ENCODE measurements around the gene ZDHHC3.

Gene ZDHHC3, protein sequence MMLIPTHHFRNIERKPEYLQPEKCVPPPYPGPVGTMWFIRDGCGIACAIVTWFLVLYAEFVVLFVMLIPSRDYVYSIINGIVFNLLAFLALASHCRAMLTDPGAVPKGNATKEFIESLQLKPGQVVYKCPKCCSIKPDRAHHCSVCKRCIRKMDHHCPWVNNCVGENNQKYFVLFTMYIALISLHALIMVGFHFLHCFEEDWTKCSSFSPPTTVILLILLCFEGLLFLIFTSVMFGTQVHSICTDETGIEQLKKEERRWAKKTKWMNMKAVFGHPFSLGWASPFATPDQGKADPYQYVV

GRCh38 chr3:44976002-44976815 lies at the start of gene ZDHHC3, which contains the start of gene EXOSC7:
ZDHHC3 (minus strand) TSS chr3:44976174; CDS start chr3:44959436, 16,738 bp downstream.
EXOSC7 (plus strand) TSS chr3:44976244; CDS start chr3:44976278, 34 bp downstream.
- DNase-seq: peak; percentile 85 to 87

DNA sequence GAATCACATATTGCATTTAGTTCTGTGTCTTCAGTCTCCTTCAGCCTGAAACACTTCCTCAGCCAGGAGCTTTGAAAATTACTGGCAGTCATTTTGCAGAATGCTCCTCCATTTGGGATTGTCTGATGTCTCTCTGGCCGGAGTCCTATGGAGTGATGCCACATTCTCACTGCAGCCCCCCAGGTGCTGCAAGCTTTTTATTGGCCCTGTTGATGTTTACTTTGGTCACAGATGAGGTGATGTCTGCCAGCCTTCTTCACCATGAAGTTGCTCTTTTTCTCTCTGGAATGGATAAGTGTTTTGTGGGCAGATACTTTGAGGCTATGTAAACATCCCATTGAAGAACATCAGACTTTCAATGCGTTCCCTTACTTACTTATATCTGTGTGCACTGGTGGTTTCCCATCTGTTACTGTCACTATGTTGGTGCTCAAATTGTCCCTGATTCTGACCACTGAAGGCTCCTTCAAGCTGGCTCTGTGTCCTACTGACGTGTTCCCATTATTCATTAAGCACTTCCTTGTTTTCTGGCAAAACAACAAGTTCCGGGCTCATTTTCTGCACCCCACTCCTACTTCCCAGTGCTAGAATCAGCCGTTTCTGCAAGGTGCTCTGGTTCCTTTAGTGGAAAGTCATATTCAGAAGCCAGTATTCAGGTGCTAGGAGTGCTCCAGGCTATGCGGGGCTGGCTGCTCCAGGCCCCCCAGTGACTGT lies 48.7 kb upstream of the ZDHHC3 start:
- DNase-seq: no peak

GRCh38 chr3:45023675-45024074 lies 47.7 kb upstream of the ZDHHC3 start:
- no peak for DNase-seq

- DNase-seq: no peak
Measured at GRCh38 chr3:45021524-45022297, 45.7 kb upstream of the ZDHHC3 start.

DNA sequence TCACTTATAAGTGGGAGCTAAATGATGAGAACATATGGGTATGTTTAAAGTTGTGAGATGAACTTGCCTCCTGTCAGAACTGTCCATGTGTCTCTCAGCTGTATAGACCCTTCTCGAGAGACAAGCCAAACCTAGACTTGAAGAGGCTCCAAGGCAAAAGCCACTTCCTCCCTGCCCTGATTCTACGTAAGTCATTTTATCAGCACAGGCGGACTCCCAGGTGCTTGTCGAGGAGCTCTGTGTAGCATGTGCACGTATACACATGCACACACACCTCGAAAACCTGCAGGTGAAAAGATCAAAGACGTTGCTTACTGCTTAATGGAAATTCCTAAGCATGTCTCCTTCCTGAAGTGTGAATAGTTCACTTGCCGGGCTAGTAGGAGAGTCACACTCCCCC lies 44.6 kb upstream of the ZDHHC3 start:
- peak in 1 of 2 experiments; percentile 12 for DNase-seq

DNA sequence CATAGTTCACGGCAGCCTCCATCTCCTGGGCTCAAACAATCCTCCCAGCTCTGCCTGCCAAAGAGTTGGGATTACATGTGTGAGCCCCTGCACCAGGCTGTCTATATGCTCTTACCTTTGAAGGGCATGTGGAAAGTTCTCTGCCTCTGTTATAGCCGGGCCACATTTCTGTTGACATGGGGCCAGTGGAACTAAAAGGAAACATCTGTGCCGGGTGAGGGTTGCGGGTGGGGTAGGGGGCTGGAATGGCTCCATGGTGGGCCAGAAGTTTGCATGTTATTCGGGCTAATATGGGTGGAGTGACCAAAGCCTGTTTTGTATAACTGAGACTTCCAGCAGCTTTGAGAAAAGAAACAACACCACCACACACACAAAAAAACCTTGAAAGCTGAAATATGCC lies 41.8 kb upstream of the ZDHHC3 start:
- DNase-seq: no peak

DNA sequence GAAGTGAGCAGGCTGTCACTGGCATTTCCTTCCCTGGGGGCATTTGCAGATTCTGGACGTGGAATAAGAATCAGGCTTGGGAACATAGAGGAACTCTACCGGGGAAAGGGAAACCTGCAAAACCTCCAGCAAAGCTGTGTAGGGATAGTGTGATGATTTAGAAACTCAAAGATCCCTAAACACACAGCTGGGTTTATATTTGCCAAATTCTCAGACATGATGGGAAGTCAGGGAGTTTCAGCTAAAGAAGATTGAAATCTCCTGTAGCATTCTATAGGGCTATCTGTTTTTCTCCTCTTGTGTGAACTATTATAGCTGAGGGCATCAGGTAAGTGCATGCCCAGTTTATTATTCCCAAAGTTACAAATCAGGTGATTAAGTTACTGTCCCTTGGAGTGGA lies 40.9 kb upstream of the ZDHHC3 start:
- no peak for DNase-seq

GRCh38 chr3:45012577-45012976 lies 36.6 kb upstream of the ZDHHC3 start:
- no peak for DNase-seq

DNA sequence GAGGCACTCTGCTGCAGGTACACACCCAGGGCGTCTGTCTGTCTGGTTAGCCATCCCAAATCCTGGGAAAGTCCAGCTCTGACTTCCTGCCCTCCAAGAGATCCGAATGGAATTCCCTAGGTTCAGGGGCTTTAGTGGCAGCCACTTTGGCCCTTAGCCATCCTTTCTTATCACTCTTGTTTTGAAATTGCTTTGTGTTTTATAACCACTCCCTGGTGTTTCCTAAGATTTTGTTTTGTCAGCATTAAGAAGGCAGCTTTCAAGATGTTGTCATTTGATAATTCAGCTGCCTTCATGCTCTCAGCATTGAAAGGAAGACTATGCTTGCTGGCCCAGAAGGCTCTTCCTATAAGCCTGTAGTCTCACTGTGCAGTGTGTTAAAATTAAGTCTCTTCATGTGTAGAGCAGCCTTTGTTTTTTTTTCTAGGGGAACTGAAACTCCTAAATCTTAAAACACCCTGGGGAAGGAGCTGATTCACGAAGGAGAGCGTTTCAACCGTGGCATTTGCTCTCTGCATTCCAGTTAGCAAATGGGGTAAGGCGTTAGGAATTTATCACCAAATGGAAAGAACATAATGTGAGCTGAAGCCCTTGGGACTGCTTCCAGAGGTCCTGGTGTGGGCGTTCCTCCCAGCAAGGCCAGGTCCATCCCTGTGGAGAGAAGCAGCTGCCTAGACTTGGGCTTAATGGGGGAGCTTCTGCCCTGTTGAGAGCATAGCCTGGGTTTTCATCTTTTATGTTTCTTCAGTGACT lies 36.0 kb upstream of the ZDHHC3 start:
- no peak for DNase-seq

DNA sequence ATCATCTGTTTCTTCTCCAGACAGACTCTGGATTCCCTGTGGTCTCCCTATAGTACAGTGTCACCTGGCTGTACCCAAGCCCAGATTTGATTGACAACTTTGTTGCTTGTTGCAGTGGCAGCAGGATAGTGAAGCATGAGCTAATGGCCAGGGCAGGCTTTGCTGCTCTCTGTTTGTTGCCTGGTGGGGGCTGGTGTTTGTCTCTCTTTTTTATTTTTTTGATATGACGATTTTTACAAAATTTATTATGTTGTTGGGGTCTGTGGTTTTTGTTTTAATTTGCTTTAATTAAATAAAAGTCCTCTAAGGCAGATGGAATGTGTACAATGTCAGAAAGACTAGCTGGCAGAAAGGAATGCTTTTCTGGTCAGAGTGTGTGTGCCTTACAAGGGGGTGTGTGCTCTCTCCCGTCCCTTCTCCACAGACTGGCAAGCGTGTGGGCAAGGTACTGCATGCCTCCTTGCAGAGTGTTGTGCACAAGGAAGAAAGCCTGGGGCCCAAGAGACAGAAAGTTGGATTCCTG lies 34.9 kb upstream of the ZDHHC3 start:
- DNase-seq: no peak

DNA sequence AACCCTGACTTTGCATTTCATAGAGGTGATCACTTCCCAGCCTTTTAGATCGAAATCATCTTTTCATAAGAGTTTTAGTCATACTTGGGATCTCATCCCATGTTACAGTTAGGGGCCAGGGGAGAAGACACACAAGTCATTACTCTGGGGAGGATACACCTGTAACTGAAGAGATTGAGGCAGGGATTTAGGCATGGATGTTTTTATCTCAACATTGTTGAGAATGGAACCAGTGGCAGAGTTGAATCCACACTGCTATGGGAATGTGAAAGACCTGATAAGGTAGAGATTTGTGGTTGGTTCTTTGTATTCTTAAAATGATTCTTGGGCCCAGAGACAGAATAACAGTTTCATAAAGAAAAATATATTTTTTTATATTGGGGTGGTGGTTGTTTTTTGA lies 33.9 kb upstream of the ZDHHC3 start:
- DNase-seq: no peak

DNA sequence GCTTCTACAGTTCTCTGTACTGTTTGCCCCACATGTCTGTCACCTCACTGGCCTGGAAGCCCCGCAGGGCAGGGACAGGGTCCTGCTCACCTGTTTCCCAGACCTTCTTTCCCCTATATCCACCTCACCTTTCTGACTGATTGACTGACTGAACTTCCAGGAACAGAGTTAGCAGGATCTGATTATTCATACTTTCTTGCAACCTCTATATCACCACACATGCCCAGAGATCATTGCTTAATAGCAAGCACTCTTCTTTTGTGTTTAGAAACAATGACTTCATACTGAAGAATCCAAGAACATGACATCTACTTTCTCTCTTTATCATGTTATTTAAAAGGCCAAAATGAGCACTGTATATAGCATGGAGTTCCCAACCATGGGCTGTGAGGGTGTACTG lies 32.1 kb upstream of the ZDHHC3 start:
- no peak for DNase-seq

GRCh38 chr3:45007091-45007490 lies 31.1 kb upstream of the ZDHHC3 start:
- DNase-seq: no peak

DNA sequence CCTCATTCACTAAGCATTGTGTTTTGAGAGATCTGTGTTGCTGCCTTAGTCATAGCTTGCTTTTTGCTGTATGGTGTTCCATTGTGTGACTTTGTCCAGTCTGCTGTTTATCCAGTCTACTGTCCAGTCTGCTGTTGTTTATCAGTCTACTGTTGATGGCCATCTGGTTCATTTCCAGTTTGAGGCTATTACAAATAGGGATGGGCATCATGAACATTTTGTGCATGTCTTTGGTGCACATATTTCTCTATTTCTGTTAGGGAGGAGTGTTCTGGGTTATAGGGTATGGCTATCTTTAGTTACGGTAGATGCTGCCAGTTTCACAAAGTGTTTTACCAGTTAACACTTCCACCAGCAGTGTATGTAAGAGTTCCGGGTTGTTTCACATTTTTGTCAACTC lies 27.9 kb upstream of the ZDHHC3 start:
- DNase-seq: no peak

DNA sequence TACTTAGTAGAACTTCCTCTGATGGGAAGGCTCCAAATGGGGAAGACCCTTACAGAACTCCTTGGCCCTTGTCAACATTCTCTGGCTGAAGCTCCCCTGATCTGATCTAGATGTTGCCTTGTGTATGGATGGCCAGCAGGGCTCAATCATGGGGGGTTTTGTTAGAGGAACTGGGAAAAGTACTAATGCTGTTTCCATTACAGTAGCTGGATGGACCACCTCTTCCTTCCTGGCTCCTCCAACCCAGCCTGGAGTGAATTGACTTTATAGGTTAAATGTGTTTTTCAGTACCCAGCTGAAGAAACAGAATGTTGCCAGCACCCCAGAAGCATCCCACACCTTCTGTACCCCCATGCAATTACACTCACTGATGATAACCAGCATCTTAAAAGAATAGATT lies 27.4 kb upstream of the ZDHHC3 start:
- DNase-seq: no peak

DNA sequence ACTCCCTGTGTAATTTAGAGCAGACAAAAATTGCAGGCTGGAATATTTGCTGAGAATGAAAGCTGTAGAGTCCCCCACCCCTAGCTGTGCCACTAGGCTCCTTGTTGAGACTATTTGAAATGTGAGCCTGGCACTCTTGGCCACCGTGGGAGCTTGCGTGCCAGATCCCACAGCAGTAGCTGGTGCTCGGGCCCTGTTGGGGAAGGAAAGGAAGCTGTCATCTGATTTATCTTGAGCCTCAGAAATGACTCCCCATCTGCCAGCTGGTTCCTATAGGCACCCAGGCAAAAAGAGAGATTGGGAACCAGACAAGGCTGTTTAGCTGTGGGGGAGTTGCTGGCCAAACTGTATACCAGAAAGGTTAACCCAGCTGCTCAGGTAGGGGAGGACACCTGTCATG lies 26.7 kb upstream of the ZDHHC3 start:
- DNase-seq: no peak

DNA sequence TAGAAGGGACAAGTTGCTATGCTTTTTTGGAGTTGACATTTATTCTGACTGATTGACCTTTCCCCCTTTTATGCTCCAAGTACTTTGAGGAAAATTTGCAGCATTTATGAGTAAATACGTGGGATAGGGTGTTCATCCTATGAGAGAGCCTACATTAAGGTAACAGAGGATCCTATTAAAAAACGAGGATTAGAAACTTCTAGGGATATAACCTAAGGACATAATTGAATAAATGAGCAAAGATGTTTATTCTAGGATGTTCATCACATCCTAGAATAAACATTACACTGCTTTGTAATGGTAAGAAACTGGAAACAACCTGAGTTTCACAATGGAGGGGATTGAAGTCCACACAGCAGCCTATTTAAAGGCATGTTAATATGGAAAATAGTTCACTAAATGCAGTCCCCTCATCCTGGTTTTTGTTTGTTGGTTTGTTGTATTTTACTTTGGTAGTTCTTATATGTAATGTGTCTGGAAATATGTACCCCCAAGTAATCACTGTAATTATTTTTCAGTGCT lies 26.2 kb upstream of the ZDHHC3 start:
- no peak for DNase-seq

DNA sequence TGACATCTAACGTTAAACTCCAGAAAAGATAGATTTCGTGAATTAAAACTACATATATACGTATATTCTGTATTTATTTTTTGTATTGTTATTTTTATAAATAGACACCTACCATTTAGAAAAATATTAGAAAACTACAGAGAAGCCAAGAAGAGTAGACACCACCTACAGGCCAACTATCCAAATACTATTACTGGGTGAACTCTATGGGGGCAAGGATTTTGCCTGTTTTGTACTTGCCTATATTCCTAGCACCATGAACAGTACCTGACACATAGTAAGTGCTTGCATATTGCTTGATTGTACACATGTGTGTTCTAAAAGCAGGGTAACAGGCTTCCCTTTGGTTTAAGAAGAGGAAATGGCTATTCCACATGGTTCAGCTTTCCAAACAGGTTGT lies 25.8 kb upstream of the ZDHHC3 start:
- DNase-seq: no peak

DNA sequence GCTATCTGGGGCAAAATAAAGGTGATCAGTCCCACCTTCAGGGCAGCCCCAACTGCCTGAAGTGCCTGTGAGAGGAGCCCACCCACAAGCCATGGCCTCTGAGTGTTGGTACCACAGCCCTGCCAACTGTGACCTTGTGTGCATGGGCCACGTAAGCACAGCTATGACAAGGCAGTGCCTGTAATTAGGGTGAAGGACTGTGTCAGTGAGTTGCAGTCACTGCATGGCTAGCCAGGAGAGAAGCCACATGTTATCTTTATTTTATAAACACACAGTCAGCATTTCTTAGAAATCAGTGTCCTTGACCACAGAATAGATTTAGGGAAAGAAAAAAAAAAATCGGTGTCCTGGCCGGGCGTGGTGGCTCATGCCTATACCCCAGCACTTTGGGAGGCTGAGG lies 24.8 kb upstream of the ZDHHC3 start:
- no peak for DNase-seq

DNA sequence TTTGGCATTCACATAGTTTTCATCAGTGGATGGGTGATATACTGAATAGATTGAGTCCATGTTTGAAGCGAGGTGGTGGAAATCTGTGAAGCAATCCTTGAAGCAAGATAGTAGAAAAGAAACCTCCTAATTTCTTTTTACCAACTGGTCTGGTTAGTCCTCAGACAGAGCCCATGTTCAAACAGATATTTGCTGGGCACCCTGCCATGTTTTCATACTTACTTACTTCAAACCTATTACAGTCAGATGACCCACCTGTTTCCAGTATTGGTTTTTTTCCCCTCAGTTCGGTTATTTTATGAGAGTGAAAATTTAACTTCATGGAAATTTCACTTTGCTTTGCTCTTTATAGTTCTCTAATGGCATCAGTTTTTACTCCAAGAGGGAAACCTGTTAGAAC lies 23.8 kb upstream of the ZDHHC3 start:
- no peak for DNase-seq

GRCh38 chr3:44996556-44996969 lies 20.6 kb upstream of the ZDHHC3 start:
- no peak for DNase-seq

Data from stimulated activated CD4-positive, alpha-beta T cell treated with anti-CD3 and anti-CD28 coated beads, Interleukin-4, amount 100 ng/mL, for 4 hours (primary cell).